Articular chondrocyte of knee joint (primary cell): ENCODE results near the gene LBH. TPM values are rescaled to one million over a fixed set of nuclear protein-coding genes. Genes with fewer than 3 reads are reported as not detected.

Experiments
- small RNA-seq: library from RNA; depleted of rRNA; stranded (forward); fragments of <200 nt; gene quantifications from one replicate; pipeline ENCODE3, GENCODE V24; 2012
- total RNA-seq: library from RNA; depleted of rRNA; stranded (reverse); fragments of >200 nt; gene quantifications from 2 replicates; pipeline ENCODE4 v1.2.3, GENCODE V29; 2012

Gene LBH
- 241 and 379 TPM in 2 replicates for total RNA-seq

DNA sequence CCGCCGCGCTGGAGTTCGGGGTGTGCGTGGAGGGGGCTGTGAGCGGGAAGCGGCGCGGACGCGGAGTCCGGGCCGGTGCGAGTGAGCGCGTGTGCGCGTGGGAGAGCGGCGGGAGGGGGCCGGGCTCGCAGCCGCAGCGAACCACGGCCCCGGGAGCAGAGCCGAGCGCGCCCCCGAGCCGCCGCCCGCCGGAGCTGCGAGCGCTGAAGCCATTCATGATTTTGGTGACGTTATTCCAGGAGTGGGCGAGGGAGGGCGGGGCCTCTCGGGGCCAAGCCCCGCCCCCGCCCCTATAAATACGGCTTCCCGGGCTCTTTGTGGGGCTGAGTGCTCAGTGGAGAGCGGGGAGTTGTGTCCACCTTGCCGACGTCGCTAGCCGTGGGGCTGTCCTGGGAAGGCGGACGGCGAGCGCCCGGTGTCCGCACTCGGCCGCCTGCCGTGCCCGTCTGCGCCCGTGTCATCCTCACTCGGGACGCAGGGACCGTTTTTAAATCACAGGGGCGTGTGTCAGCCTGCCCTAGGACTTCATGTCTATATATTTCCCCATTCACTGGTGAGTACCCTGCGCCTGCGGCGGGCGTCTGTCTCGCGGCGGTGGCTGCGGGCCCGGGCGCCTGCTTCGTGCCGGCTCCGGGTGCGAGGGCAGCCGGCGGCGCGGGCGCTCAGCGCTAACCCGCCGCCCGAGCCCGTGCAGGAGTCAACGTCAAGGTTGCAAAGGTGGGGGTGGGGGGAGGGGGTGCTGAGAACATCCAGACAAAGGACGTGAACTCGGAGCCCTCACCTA is at the start of gene LBH:
LBH (plus strand) TSS at position 323 of the 784 bp plus-strand sequence; CDS start at position 528, 205 bp downstream.

Small RNAs within 50 kb of the gene (small RNA-seq; reads per million reads assigned to genes)
- gene SNORA10B: not detected

Other genes starting within 250 kb of the LBH start
- gene YPEL5, start 84.5 kb upstream of the LBH start, total RNA-seq: 91.2 and 98.6 TPM in 2 replicates
- 32.6 and 38.5 TPM in 2 replicates for gene LCLAT1, start 215.7 kb downstream of the LBH start, total RNA-seq